GM19328 (cell line): Measurements from ENCODE around the gene SHMT1.
"Not testable (repeated sequence)": the region's sequence is repeated elsewhere in the genome, so short reads cannot be mapped to it uniquely, and the experiment has no call there.

Source experiments
- ATAC-seq: cut with Tn5 transposase; IDR thresholded peaks from one replicate; pipeline ENCODE4 v1.9.1; 2021; ENCODE audit warnings: mild to moderate bottlenecking, moderate library complexity; ENCODE audit not compliant: unreplicated experiment

Gene SHMT1

DNA sequence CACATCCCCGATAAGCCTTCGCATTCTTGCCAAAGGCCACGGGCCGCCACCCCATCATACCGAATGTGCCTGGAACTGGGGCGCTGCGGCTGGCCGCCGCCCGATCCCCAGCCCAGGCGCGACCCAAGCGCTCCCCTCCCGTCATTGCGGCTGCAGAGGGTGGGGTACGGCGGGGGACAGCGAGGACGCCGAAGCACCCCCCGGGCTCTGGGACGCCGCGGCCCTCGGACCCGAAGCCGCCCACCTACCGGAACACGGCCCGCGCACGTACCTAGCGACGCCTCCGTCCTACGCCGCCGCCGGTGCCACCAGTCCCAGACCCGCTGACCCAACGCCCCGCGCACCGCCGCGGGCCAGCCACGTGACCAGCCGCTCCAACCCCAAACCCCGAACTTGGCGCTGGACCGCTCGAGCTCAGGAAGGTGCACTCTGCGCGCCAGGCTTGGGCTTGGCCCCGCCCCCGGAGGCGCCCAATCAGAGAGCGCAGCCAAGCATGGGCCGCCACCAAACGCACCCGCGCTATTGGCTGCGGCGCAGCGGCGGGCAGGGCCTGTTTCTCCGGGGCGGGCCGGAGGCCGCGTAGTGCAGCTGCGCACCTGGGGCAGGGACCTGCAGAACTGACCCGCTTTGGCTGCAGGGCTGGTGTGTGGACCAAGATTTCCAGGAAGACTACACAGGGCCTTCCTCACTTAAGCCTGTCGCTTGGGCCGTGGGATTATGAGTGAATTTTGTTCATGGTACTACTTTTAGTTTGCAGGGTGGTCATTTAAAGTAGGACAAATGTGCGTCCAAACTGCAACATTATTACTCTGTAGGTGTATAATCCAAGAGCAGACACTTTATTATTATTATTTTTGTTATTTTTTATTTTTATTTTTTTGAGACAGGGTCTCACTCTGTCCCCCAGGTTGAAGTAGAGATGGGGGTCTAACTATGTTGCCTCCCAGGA, at the start of gene SHMT1:
Gene SHMT1 (minus strand): TSS at position 450 of the 949 bp plus-strand sequence. CDS start 7,569 bp downstream, outside the sequence.
- ATAC-seq, result peak; percentile 99

DNA sequence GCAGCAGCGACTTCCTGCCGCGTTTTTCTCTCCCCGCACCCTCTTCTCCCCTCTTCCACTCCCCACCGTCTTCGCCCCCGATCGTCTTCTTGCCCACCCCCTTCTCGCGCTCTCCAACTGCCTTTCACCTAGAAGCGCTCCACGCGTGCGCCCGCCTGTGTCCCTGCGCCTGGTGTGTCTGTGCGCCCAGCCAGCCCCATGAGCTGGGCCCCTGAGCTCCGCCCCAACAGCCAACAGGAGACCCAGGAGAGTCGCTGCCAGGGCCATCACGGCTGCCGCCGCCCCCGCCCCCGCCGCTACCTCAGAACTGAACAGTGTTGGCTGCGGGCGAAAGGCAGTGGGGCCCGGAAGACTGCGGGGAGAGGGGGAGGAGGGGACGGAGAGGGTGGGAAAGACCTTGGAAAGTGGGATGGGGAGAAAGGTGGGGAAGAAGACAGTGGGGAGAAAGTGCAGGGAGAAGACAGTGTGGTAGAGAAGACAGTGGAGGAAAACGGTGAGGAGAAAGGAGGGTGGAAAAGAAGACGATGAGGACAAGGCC, 48.7 kb upstream of the SHMT1 start:
- ATAC-seq, result peak; percentile 85

DNA sequence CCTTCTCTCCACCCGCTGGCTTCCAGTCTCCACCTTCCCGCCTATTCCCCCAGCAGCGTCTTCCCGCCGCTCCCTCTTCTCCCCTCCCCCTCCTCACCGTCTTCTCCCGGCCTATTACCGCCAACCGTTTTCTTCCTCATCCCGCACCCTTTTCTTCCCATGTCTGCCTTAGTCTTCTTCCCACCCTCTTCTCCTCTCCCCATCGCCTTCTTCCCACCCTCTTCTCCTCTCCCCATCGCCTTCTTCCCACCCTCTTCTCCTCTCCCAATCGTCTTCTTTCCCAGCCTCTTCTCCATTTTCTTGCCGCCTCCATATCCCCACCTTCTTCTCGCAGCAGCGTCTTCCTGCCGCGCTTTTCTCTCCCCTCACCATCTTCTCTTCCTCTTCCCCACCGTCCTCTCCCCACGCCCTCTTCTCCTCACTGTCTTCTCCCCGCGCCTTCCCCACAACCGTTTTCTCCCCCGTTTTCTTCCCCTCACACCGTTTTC, 48.1 kb upstream of the SHMT1 start:
- not testable (repeated sequence) for ATAC-seq

DNA sequence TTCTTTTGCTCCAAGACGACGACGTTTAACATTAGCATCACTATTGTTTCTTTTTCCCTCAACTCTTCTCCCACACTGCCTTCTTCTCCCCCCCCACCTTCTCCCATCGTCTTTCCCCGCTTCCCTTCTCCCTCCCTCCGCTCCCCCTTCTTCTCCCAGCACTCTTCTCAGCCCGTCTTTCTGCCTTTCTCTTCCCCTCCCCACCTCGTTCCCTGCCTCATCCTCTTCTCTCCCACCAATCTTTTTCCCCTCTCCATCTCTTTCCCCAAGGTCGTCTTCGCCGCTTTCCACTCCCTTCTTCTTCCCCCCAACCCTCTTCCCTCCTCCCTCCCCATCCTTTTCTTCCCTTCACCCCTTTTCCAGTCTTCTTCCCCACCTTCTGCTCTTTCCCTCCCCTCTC, 47.4 kb upstream of the SHMT1 start:
- not testable (repeated sequence) for ATAC-seq

DNA sequence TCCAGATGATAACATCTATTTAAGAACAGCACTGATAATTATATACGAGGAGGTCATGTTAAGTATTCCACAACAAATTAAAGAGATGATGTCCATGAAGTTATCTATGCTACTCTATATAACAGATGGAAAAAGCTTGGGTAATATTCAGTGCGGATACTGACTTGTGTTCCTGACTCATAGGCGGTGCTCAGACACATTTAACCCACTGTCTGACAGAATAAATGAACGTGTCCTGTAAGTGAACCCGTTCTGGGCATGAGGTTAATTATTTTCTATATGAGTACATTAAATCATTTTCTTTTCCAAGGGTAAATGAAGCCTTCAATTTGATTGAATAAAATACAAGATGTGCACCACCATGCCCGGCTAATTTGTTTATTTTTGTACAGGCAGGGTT, 46.0 kb upstream of the SHMT1 start:
- not testable (repeated sequence) for ATAC-seq

DNA sequence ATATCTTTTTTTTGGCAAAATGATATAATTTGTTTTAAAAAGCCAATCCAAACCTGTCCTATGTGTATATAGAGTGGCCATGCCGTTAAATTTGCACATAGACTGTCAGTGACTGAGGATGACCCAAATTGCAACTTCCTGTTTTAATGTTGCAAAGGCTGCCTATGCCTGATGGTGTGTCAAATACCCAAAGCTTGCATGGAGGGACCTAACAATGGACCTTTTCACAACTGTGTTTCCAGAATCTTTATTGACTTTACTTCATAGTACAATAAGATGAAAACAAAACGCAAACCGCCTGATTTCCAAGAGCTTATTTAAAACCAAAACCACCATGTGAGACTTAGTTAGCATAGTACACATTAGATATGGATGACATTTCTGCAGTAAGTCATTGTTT, 45.6 kb upstream of the SHMT1 start:
- not testable (repeated sequence) for ATAC-seq

DNA sequence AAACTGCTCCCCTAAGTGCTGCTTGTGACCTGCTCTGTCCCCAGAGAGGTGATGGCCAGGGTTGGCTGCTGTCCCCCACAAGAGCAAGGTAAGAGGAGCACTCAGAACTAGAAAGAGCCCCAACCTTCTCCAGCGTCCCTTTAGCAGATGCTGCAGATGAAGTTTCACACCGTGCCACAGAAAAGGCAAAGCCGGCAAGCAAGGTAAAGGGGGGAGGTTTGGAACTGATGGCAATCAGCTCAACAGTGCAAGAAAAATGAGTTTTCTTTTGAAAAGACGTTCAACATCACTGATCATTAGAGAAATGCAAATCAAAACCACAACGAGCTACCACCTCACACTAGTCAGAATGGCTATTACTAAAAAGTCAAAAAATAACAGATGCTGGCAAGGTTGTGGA, 40.3 kb upstream of the SHMT1 start:
- peak; percentile 51 for ATAC-seq

DNA sequence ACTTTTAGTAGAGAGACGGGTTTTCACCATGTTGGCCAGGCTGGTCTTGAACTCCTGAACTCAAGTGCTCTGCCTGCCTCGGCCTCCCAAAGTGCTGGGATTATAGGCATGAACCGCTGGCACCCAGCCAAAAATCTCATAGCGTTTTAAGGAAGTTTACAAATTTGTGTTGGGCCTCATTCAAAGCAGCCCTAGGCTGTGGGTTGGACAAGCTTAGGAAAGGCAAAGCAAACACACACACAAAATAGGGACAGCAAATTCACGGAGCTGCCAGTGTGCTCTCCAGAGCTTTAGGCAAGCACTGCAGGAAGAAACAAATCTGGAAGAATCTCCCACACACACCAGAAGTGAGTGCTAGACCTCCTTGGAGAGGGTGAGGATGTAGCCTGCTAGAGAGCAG, 39.8 kb upstream of the SHMT1 start:
- peak; percentile 14 for ATAC-seq

DNA sequence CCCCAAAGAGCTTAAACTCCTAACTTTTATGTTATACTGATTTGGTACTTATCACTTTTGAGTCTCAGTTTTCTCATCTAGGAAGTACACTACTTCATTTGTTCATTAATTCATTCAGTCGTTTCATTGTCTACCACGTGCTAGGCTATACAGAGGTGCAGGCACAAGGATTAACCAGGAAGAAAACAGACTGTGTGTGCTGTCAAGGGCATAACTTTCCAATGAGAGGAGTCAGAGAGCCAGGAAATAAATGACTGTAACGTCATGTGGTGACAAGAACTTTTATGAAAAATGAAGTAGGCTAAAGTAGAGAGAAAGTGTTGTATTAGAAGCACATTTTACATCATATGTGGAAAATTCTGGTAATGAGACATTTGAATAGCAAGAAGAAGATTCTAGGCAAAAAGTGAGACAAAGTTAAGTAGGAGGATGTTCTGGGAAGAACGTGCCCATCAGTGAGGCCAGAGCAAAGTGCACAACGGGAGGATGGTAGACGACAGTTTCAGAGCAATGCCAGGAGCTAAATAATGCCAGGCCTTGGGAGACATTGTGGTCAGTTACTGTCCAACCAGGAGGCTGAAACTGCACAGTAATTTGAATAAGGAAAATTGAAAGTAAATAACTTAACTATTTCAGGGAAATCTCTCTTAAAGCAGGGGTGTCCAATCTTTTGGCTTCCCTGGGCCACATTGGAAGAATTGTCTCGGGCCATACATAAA, 38.7 kb upstream of the SHMT1 start:
- ATAC-seq, result not testable (repeated sequence)

DNA sequence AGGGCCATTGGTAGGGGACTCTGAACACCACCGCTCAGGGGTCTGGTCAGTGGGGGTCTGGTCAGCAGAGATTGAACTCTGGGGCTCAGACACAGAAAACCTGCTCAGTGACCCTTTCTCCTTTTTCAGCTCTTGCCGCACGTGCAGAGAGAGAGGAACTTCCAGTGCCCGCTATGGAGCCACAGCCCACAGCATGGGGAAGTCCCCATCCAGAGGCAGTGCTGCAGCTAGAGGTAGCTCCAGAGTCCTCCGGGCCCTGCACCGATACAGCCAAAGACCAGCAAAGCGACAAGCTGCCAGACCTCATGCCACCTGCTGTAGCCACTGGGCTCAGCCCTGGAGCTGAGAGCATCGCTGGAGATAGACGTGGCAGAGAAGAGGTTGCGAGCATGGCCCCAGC, 25.4 kb upstream of the SHMT1 start:
- not testable (repeated sequence) for ATAC-seq

DNA sequence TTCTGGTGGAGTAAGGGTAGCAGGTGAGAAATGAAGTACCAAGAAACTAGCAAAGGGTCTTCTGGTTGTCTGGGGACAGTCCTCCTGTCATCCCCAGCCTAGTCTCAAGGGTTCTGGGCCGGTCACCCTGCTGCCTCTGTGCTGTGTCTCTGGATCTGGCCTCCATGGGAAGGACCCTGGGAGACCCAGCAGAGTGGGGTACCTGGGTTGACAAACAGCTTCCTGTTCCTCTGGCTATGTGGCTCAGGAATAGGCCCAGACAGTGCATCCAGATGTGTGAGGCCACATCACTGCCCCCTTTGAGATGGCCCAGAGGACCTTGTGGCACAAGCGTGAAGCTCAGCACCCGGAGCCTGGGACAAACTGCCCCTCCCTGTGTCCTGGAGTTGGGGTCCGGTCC, 24.9 kb upstream of the SHMT1 start:
- not testable (repeated sequence) for ATAC-seq

DNA sequence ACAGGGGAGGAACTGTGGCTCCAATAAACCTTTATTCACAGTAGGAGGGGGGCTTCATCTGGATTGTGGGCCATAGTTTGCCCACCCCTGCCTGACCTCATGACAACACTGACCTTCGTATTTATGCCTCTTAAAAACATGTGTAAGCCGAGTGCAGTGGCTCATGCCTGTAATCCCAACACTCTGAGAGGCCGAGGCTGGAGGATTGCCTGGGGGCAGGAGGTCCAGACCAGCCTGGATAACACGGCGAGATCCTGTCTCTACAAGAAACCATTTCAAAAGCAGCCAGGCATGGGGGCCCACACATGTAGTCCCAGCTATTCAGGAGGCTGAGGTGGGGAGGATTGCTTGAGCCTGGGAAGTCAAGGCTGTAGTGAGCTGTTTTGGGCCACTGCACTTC, 24.2 kb upstream of the SHMT1 start:
- ATAC-seq, result not testable (repeated sequence)

DNA sequence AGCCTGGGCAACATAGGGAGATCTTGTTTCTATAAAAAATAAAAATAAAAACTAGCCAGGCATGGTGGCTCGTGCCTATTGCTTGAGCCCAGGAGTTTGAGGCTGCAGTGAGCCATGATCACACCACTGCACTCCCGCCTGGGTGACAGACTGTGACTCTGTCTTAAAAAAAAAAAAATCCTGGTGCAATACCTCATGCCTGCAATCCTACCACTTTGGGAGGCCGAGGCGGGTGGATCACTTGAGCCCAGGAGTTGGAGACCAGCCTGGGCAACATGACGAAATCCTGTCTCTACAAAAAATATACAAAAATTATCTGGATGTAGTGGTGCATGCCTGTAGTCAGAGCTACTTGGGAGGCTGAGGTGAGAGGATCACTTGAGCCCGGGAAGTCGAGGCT, 20.9 kb upstream of the SHMT1 start:
- not testable (repeated sequence) for ATAC-seq

DNA sequence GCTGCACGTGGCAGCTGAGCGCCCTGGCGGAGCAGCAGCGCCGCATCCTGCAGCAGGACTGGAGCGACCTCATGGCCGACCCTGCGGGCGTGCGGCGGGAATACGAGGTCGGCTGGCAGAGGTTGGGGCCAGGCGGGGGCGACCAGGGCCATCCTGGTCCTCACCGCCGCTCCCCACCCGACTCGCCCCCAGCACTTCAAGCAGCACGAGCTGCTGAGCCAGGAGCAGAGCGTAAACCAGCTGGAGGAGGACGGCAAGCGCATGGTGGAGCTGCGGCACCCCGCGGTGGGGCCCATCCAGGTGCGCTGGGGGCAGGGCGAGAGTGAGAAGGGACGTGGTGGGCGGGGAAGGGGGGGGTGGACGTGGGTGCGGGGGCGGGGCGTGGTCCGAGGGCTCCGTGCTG, 19.7 kb upstream of the SHMT1 start:
- not testable (repeated sequence) for ATAC-seq

DNA sequence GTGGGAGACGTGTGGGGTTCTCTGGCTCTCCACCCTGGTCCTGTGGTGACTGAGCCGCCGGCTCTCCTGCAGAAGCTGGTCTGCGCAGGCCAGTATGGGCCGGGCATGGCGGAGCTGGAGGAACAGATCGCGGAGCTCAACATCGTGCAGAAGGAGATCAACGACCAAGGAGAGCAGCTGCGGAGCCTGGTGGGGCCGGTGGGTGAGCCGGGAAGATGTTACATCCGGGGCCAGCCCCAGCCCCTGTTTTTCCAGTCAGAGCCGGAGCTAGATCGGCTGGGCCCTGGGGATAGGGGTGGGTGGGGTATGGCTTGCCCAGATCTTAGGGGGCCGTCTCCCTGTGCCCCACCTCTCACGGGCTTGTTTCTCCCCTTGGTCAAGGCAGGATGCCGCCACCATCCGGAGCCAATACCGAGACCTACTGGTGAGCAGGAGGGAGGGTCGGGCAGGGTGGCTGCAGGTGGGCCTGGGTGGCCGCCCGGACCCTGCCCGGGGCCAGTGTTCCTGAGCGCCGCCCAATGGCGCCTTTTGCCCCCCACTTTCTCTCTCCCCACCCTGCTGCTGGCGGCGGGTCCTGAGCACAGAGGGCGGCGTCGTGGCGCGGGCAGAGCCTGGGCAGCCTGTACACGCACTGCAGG, 19.2 kb upstream of the SHMT1 start:
- ATAC-seq, result no peak

DNA sequence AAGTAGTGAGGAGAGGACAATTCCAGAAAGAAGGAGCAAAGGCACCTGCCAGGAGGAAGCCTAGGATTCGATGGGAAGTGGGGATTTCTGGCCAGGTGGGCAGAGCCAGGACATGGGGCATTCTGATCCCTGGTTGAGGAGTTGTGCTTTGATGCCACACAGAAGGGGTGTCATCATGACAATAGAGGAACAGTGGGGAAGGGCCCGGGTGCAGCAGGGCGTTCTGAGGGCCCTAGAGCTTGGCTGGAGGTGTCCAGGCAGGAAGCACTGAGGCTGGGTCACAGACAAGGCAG, 18.5 kb upstream of the SHMT1 start:
- no peak for ATAC-seq

DNA sequence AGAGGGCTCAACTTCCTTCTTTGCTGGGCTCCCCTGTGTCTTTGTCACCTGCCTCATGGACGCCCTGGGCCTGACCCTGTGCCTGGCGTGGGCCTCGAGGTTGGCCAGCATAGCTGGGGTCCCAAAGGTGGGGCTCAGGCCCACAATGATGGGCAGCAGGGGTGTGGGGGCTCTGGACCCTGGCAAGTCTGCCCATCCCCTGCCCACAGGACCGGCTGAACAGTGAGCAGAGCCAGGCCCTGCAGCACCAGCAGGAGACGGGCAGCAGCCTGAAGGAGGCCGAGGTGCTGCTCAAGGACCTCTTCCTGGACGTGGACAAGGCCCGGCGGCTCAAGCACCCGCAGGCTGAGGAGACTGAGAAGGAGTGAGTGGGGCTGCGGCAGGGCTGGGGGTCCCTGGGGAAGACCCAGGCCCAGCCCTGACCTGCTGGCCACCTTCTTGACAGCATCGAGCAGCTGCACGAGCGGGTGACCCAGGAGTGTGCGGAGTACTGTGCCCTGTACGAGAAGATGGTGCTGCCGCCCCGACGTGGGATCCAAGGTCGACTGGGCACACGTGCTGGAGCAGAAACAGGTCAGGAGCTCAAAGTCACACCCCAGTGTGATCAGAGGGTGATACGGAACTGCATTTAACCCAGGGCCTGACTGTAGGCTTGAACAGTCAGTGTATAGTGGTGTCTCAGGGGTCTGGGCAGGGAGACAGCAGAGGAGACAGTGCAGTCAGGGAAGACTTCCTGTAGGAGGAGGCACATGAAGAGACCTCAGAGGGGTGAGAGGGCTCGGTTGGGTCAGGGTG, 18.0 kb upstream of the SHMT1 start:
- ATAC-seq, result no peak

DNA sequence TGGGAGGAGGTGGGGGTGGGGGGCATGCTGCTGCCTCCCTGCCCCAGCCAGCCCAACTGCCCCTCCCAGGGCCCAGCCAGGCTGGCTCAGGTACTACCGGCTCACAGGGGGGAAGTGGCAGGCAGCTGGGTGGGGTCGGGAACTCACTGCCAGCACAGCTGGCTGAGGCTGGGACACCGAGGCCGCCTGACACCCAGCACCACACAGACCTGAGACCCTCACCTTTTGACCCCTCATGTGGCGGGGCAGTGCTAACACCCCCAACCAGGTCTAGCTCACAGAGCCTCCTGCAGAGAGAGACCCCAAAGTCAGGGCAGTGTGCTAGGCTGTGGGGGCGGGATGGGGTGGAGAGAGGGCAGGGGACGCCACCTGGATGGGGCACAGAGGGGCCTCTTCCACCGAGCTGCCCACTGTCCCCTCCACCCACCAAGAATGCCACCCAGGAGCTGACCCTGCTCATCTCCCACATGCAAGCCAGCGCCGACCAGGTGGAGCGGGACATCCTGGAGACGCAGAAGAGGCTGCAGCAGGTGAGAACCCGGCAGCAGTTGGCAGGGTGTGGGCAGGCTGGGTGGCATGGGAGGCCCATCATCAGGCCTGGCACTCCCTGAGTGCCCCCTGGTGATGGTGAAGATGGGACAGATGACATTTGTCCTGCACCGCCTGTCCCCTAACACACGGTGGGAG, 17.3 kb upstream of the SHMT1 start:
- no peak for ATAC-seq

DNA sequence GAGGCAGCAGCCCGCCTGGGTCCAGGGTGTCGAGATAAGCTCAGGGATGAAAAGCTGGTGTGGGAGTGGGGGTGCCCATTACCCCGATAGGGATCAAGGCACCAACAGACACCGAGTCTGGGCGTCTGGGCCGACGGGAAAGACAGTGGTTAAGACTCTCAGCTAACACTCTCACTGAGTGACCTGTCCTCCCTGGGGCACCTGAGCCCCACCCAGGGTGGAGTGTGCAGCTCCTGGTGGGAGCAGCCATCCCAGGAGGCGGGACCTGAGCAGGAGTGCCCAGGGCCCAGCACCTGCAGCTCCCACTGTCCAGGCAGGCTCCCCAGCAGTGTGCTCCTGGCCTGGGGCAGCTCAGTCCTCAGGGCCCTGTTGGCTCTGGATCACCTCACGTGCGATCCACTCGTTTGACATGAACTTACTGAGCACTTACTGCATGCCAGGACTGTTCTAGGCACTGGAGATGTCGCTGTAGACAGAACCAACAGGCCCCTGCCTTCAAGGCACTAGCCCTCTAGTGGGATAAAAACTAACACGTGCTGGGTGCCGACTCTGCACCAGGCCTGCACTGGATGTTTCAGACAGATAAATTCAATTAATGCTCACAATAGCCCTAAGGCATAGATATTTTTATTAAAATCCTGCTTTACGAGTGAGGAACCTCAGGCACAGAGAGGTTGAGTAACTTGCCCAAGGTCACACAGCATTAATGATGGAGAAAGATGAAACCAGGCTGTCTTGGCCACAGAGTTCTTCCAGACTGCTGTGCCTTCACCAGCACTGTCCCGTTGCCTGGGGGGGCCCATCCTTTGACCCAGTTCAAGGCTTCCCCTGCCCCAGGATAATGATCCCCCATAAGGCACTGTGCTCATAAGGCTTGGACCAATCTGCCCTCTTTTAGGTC, 16.1 kb upstream of the SHMT1 start:
- ATAC-seq, result no peak
